Testis (tissue), 2 donors: ENCODE measurements around the gene GMFB.

Experiments used
- CTCF ChIP-seq, 3 experiments: fragments of 450-650 bp in 2 of 3; fragments of 200-600 bp in 1 of 3; sonication (generic) in 1 of 3; IDR thresholded peaks; one replicate each; pipeline ENCODE4 v1.5.1; 2016 to 2019; ENCODE audit warnings: antibody characterized with exemption in 3 of 3, mild to moderate bottlenecking in 2 of 3, moderate library complexity in 1 of 3
- POLR2A ChIP-seq: fragments of 450-650 bp; IDR thresholded peaks from one replicate; pipeline ENCODE4 v1.6.1; 2017; ENCODE audit warnings: antibody characterized with exemption, mild to moderate bottlenecking, moderate library complexity

DNA sequence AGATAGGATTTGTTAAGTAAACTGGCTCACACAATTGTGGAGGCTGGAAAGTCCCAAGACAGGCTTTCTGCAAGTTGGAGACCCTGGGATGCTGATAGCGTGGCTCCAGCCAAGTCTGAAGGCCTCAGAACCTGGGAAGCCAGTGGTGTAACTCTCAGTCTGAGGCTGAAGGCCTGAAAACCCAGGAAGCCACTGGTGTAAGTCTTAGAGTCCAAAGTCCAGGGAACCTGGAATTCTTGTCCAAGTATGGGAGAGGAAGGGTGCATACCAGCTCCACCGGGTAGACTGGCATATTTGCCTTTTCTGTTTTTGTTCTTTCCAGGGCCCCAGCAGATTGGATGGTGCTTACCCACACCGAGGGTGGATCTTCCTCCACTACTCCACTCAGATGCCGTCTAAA, 18.1 kb downstream of the GMFB start:
- no peak for TF ChIP-seq CTCF (IDR thresholded peaks at IDR 0.05)
- no peak for TF ChIP-seq POLR2A
